ENCODE measurements around the gene TCF12. TPM values are rescaled to one million over a fixed set of nuclear protein-coding genes. Genes with fewer than 3 reads are reported as not detected.

Gene TCF12
- polyA plus RNA-seq, 3 donors from 2014 or later: 34.7 to 79.4 (median 57.6) TPM

GRCh38 chr15:56960116-56960515, 41.7 kb downstream of the TCF12 start:
- H3K27ac Mint-ChIP-seq: no peak overlapping the region
- peaks cover 51 to 67% of the 10 kb centered on the region in 2 donors for H3K4me1 Mint-ChIP-seq
- H3K27me3 Mint-ChIP-seq (ENCODE audit: low read depth in 3 of 3): peaks cover 0 to 1% (median 0%) of the 10 kb centered on the region in 3 donors
- no peak for DNase-seq
- peaks cover 2 to 20% (median 9%) of the 10 kb centered on the region in 6 donors for H3K9me3 Mint-ChIP-seq
- H3K4me3 Mint-ChIP-seq: no peak overlapping the region
- H3K36me3 Mint-ChIP-seq: peaks cover 4 to 23% (median 7%) of the 10 kb centered on the region in 3 donors

- Mint-ChIP-seq H3K9me3 (peaks cover 0 to 1% (median 0%) of the 10 kb centered on the region in 6 donors), H3K27ac (no peak overlapping the region), H3K27me3 (ENCODE audit: low read depth in 3 of 3) (peaks cover 0 to 1% (median 0%) of the 10 kb centered on the region in 3 donors), H3K4me3 (no peak overlapping the region), H3K4me1 (peaks cover 49 to 63% of the 10 kb centered on the region in 2 donors), H3K36me3 (peaks cover 0 to 2% (median 0%) of the 10 kb centered on the region in 3 donors)
- no peak for DNase-seq
Measured at GRCh38 chr15:56963126-56963525, 44.7 kb downstream of the TCF12 start.

- Mint-ChIP-seq H3K27ac (peak overlapping the region in 1 of 6 donors; percentile 31), H3K27me3 (ENCODE audit: low read depth in 3 of 3) (peaks cover 0 to 1% (median 0%) of the 10 kb centered on the region in 3 donors), H3K36me3 (no peaks in the 10 kb centered on the region), H3K9me3 (no peaks in the 10 kb centered on the region), H3K4me3 (no peak overlapping the region), H3K4me1 (peaks cover 50 to 63% of the 10 kb centered on the region in 2 donors)
- no peak for DNase-seq
Measured at GRCh38 chr15:56963710-56964109, 45.3 kb downstream of the TCF12 start.

GRCh38 chr15:56964182-56964581, 45.7 kb downstream of the TCF12 start:
- peaks cover 0 to 1% (median 0%) of the 10 kb centered on the region in 3 donors for H3K27me3 Mint-ChIP-seq (ENCODE audit: low read depth in 3 of 3)
- H3K27ac Mint-ChIP-seq: peak overlapping the region in 1 of 6 donors; percentile 51
- H3K36me3 Mint-ChIP-seq: no peaks in the 10 kb centered on the region
- H3K9me3 Mint-ChIP-seq: no peaks in the 10 kb centered on the region
- DNase-seq: no peak
- H3K4me3 Mint-ChIP-seq: no peak overlapping the region
- H3K4me1 Mint-ChIP-seq: peaks cover 51 to 63% of the 10 kb centered on the region in 2 donors

- H3K27me3 Mint-ChIP-seq (ENCODE audit: low read depth in 3 of 3): peaks cover 0 to 1% (median 0%) of the 10 kb centered on the region in 3 donors
- no peak for DNase-seq
- H3K27ac Mint-ChIP-seq: no peak overlapping the region
- H3K9me3 Mint-ChIP-seq: no peaks in the 10 kb centered on the region
- no peaks in the 10 kb centered on the region for H3K36me3 Mint-ChIP-seq
- no peak overlapping the region for H3K4me3 Mint-ChIP-seq
- peaks cover 54 to 69% of the 10 kb centered on the region in 2 donors for H3K4me1 Mint-ChIP-seq
Measured at GRCh38 chr15:56965231-56966013, 47.0 kb downstream of the TCF12 start.

GRCh38 chr15:56967336-56967735, 48.9 kb downstream of the TCF12 start:
- no peak for DNase-seq
- Mint-ChIP-seq H3K4me3 (no peak overlapping the region), H3K27ac (no peak overlapping the region), H3K9me3 (no peaks in the 10 kb centered on the region), H3K27me3 (ENCODE audit: low read depth in 3 of 3) (no peaks in the 10 kb centered on the region), H3K36me3 (no peaks in the 10 kb centered on the region), H3K4me1 (peaks cover 50 to 67% of the 10 kb centered on the region in 2 donors)

- H3K27me3 Mint-ChIP-seq (ENCODE audit: low read depth in 3 of 3): no peaks in the 10 kb centered on the region
- no peaks in the 10 kb centered on the region for H3K36me3 Mint-ChIP-seq
- H3K4me1 Mint-ChIP-seq: peaks cover 49 to 67% of the 10 kb centered on the region in 2 donors
- H3K9me3 Mint-ChIP-seq: no peaks in the 10 kb centered on the region
- DNase-seq: no peak
- H3K27ac Mint-ChIP-seq: no peak overlapping the region
- no peak overlapping the region for H3K4me3 Mint-ChIP-seq
Measured at GRCh38 chr15:56968256-56968655, 49.8 kb downstream of the TCF12 start.

- no peaks in the 10 kb centered on the region for H3K36me3 Mint-ChIP-seq
- DNase-seq: no peak
- H3K9me3 Mint-ChIP-seq: no peaks in the 10 kb centered on the region
- peaks cover 48 to 67% of the 10 kb centered on the region in 2 donors for H3K4me1 Mint-ChIP-seq
- no peaks in the 10 kb centered on the region for H3K27me3 Mint-ChIP-seq (ENCODE audit: low read depth in 3 of 3)
- H3K4me3 Mint-ChIP-seq: no peak overlapping the region
- no peak overlapping the region for H3K27ac Mint-ChIP-seq
Measured at GRCh38 chr15:56968821-56969220, 50.4 kb downstream of the TCF12 start.

GRCh38 chr15:56969265-56969895, 50.9 kb downstream of the TCF12 start:
- H3K4me3 Mint-ChIP-seq: no peak overlapping the region

GRCh38 chr15:56971571-56971970, 53.1 kb downstream of the TCF12 start:
- no peak overlapping the region for H3K4me3 Mint-ChIP-seq
- no peaks in the 10 kb centered on the region for H3K27me3 Mint-ChIP-seq (ENCODE audit: low read depth in 3 of 3)
- H3K36me3 Mint-ChIP-seq: no peaks in the 10 kb centered on the region
- no peaks in the 10 kb centered on the region for H3K9me3 Mint-ChIP-seq
- H3K27ac Mint-ChIP-seq: no peak overlapping the region
- no peak for DNase-seq
- peaks cover 46 to 71% of the 10 kb centered on the region in 2 donors for H3K4me1 Mint-ChIP-seq

More at GRCh38 chr15:56969265-56969895, 50.9 kb downstream of the TCF12 start:
- Mint-ChIP-seq H3K36me3 (no peaks in the 10 kb centered on the region), H3K27ac (peak overlapping the region in 1 of 6 donors; percentile 3), H3K4me1 (peaks cover 47 to 67% of the 10 kb centered on the region in 2 donors), H3K9me3 (no peaks in the 10 kb centered on the region), H3K27me3 (ENCODE audit: low read depth in 3 of 3) (no peaks in the 10 kb centered on the region)
- no peak for DNase-seq

- H3K36me3 Mint-ChIP-seq: no peaks in the 10 kb centered on the region
- no peaks in the 10 kb centered on the region for H3K9me3 Mint-ChIP-seq
- H3K4me1 Mint-ChIP-seq: peaks cover 46 to 75% of the 10 kb centered on the region in 2 donors
- H3K27me3 Mint-ChIP-seq (ENCODE audit: low read depth in 3 of 3): no peaks in the 10 kb centered on the region
- no peak for DNase-seq
- H3K4me3 Mint-ChIP-seq: no peak overlapping the region
- no peak overlapping the region for H3K27ac Mint-ChIP-seq
Measured at GRCh38 chr15:56972016-56972415, 53.6 kb downstream of the TCF12 start.

- H3K4me1 Mint-ChIP-seq: peaks cover 44 to 75% of the 10 kb centered on the region in 2 donors
- no peaks in the 10 kb centered on the region for H3K9me3 Mint-ChIP-seq
- peak overlapping the region in 1 of 6 donors; percentile 38 for H3K27ac Mint-ChIP-seq
- H3K36me3 Mint-ChIP-seq: no peaks in the 10 kb centered on the region
- H3K4me3 Mint-ChIP-seq: no peak overlapping the region
- no peaks in the 10 kb centered on the region for H3K27me3 Mint-ChIP-seq (ENCODE audit: low read depth in 3 of 3)
- no peak for DNase-seq
Measured at GRCh38 chr15:56972426-56972825, 54.0 kb downstream of the TCF12 start.

GRCh38 chr15:56973463-56973862, 55.0 kb downstream of the TCF12 start:
- Mint-ChIP-seq H3K27ac (no peak overlapping the region), H3K9me3 (no peaks in the 10 kb centered on the region), H3K27me3 (ENCODE audit: low read depth in 3 of 3) (no peaks in the 10 kb centered on the region), H3K36me3 (no peaks in the 10 kb centered on the region), H3K4me1 (peaks cover 39 to 71% of the 10 kb centered on the region in 2 donors), H3K4me3 (no peak overlapping the region)
- DNase-seq: no peak

GRCh38 chr15:56977232-56977631, 58.8 kb downstream of the TCF12 start:
- Mint-ChIP-seq H3K36me3 (no peaks in the 10 kb centered on the region), H3K9me3 (no peaks in the 10 kb centered on the region), H3K27ac (no peak overlapping the region), H3K27me3 (ENCODE audit: low read depth in 3 of 3) (no peaks in the 10 kb centered on the region), H3K4me1 (peaks cover 31 to 77% of the 10 kb centered on the region in 2 donors), H3K4me3 (no peak overlapping the region)
- no peak for DNase-seq
